Activated CD8-positive, alpha-beta memory T cell treated with anti-CD3 and anti-CD28 coated beads, Interleukin-2, amount 50 U/mL, for 24 hours (primary cell): ENCODE measurements around the gene ZNF710.

Source experiments
- DNase-seq: peaks from one replicate; pipeline ENCODE4 v3.0.0-alpha.2; 2020; ENCODE audit errors: extremely low read depth

ZNF710 gene

GRCh38 chr15:90038632-90039095, 37.5 kb downstream of the ZNF710 start:
- DNase-seq: no peak

GRCh38 chr15:90039996-90040395, 38.9 kb downstream of the ZNF710 start:
- DNase-seq: no peak

GRCh38 chr15:90040618-90041017, 39.5 kb downstream of the ZNF710 start:
- no peak for DNase-seq

GRCh38 chr15:90042356-90042755, 41.2 kb downstream of the ZNF710 start:
- DNase-seq: no peak

- no peak for DNase-seq
These were observed 41.8 kb downstream of the ZNF710 start for GRCh38 chr15:90042766-90043529.

GRCh38 chr15:90043530-90044010, 42.4 kb downstream of the ZNF710 start:
- no peak for DNase-seq

- no peak for DNase-seq
These were observed 43.1 kb downstream of the ZNF710 start for GRCh38 chr15:90044191-90044590.

- DNase-seq: no peak
These were observed 43.8 kb downstream of the ZNF710 start for GRCh38 chr15:90044916-90045371.

- DNase-seq: no peak
These were observed 45.2 kb downstream of the ZNF710 start for GRCh38 chr15:90046289-90046688.

GRCh38 chr15:90046911-90047392, 45.8 kb downstream of the ZNF710 start:
- no peak for DNase-seq

- DNase-seq: no peak
These were observed 46.9 kb downstream of the ZNF710 start for GRCh38 chr15:90047956-90048575.

- DNase-seq: no peak
These were observed 47.9 kb downstream of the ZNF710 start for GRCh38 chr15:90049030-90049429.

- DNase-seq: no peak
These were observed 48.8 kb downstream of the ZNF710 start for GRCh38 chr15:90049666-90050604.

GRCh38 chr15:90051874-90052273, 50.8 kb downstream of the ZNF710 start:
- DNase-seq: no peak

GRCh38 chr15:90053685-90054466, 52.8 kb downstream of the ZNF710 start:
- no peak for DNase-seq

GRCh38 chr15:90054618-90055097, 53.5 kb downstream of the ZNF710 start:
- DNase-seq: no peak

- no peak for DNase-seq
These were observed 54.1 kb downstream of the ZNF710 start for GRCh38 chr15:90055182-90055581.

GRCh38 chr15:90056529-90056928, 55.4 kb downstream of the ZNF710 start:
- no peak for DNase-seq

GRCh38 chr15:90058308-90058707, 57.2 kb downstream of the ZNF710 start:
- DNase-seq: no peak

GRCh38 chr15:90058775-90059174, 57.7 kb downstream of the ZNF710 start:
- DNase-seq: no peak
